HCT116 (cell line): ENCODE results near the gene DPF3. TPM values are rescaled to one million over a fixed set of nuclear protein-coding genes. Genes with fewer than 3 reads are reported as not detected.

ENCODE experiments used
- ATAC-seq: fragments of 200-7000 bp; cut with Tn5 transposase; 2 replicates; pipeline ENCODE4 v1.9.1; 2020; ENCODE audit warnings: mild to moderate bottlenecking, moderate library complexity
- BruUV-seq: library from RNA; stranded (reverse); fragments of 400-500 nt; replicated peaks from 2 replicates; lab custom pipeline; 2021; lab: Mats Ljungman, UMichigan
- CTCF ChIA-PET: fragments of 300-600 bp; sonication (Branson Sonifier 250); formaldehyde crosslinking; loops from one replicate; lab custom pipeline; 2021; ENCODE audit warnings: antibody characterized with exemption; lab: Charles Lee
- POLR2A ChIA-PET: fragments of 300-600, 350-600 bp; sonication (Branson Sonifier 250); formaldehyde crosslinking; loops from one replicate; lab custom pipeline; 2021; ENCODE audit warnings: antibody characterized with exemption; lab: Charles Lee
- RAD21 ChIA-PET, 2 experiments: fragments of 300-600 bp; sonication (Branson Sonifier 250); formaldehyde crosslinking; loops; one replicate each; lab custom pipeline; 2023; ENCODE audit warnings: low total read pairs in 2 of 2; ENCODE audit not compliant: uncharacterized antibody in 2 of 2, unreplicated experiment in 2 of 2, low non-redundant PET in 1 of 2; lab: Charles Lee
- DNase-seq: peaks from one replicate; pipeline ENCODE4 v3.0.0-alpha.2; 2010; ENCODE audit warnings: low read depth, low spot score
- H2AFZ ChIP-seq: fragments of 200-600 bp; shearing (Covaris generic), sonication (generic); 2 replicates; pipeline ENCODE4 v1.6.1; 2017; ENCODE audit warnings: low read depth, mixed run types, mixed read lengths, antibody characterized with exemption, low read length; ENCODE audit not compliant: poor library complexity, severe bottlenecking
- H3K27ac ChIP-seq: 2 replicates; pipeline ENCODE4 v1.5.1; 2012; ENCODE audit warnings: low read depth, low read length
- H3K27me3 ChIP-seq: fragments of 200-600 bp; sonication (generic); 2 replicates; pipeline ENCODE4 v1.6.1; 2016; ENCODE audit warnings: mixed run types, low read length, mixed read lengths; ENCODE audit not compliant: insufficient read depth
- H3K36me3 ChIP-seq, 2 experiments: fragments of 200-500 bp in 1 of 2; fragments of 200-600 bp in 1 of 2; sonication (Bioruptor generic) in 1 of 2; sonication (generic) in 1 of 2; 2 replicates each; pipeline versions ENCODE4 v1.5.1 to v1.6.1; 2014 to 2016; ENCODE audit warnings: low read length in 2 of 2, inconsistent platforms in 1 of 2, mixed read lengths in 1 of 2, mixed run types in 1 of 2; ENCODE audit not compliant: insufficient read depth in 2 of 2, control insufficient read depth in 1 of 2
- H3K4me1 ChIP-seq, 2 experiments: fragments of 200-600 bp in 1 of 2; sonication (generic) in 1 of 2; 2 replicates each; pipeline versions ENCODE4 v1.5.1 to v1.6.1; 2012 to 2017; ENCODE audit warnings: low read length in 2 of 2, inconsistent platforms in 1 of 2, mild to moderate bottlenecking in 1 of 2, mixed read lengths in 1 of 2, mixed run types in 1 of 2, moderate library complexity in 1 of 2; ENCODE audit not compliant: insufficient read depth in 2 of 2, control insufficient read depth in 1 of 2
- H3K4me2 ChIP-seq: fragments of 200-600 bp; sonication (generic); 2 replicates; pipeline ENCODE4 v1.6.1; 2017; ENCODE audit warnings: mixed run types, low read length, mixed read lengths
- H3K4me3 ChIP-seq, 2 experiments: fragments of 200-600 bp in 1 of 2; sonication (generic) in 1 of 2; replicated peaks in 1 of 2; 2 replicates each; pipeline ENCODE4 v1.5.1; 2011 to 2016; ENCODE audit warnings: low read length in 2 of 2, control low read depth in 1 of 2, low read depth in 1 of 2, mild to moderate bottlenecking in 1 of 2, mixed read lengths in 1 of 2, mixed run types in 1 of 2
- H3K79me2 ChIP-seq: fragments of 200-600 bp; sonication (generic); 2 replicates; pipeline ENCODE4 v1.6.1; 2017; ENCODE audit warnings: mild to moderate bottlenecking, mixed run types, low read length, moderate library complexity, mixed read lengths; ENCODE audit not compliant: insufficient read depth
- H3K9ac ChIP-seq: fragments of 200-600 bp; sonication (generic); 2 replicates; pipeline ENCODE4 v1.6.1; 2016; ENCODE audit warnings: low read length, mixed read lengths
- H3K9me2 ChIP-seq: fragments of 200-600 bp; sonication (generic), shearing (Covaris generic); 2 replicates; pipeline ENCODE4 v1.6.1; 2017; ENCODE audit warnings: mixed run types, mild to moderate bottlenecking, moderate library complexity; ENCODE audit not compliant: insufficient read depth
- H3K9me3 ChIP-seq, 2 experiments: fragments of 200-500 bp in 1 of 2; fragments of 200-600 bp in 1 of 2; sonication (Bioruptor generic) in 1 of 2; sonication (generic) in 1 of 2; 2 replicates each; pipeline ENCODE4 v1.6.1; 2014 to 2017; ENCODE audit warnings: low read length in 2 of 2, mixed read lengths in 2 of 2, inconsistent platforms in 1 of 2, low read depth in 1 of 2, mild to moderate bottlenecking in 1 of 2, mixed run types in 1 of 2, moderate library complexity in 1 of 2; ENCODE audit not compliant: control insufficient read depth in 1 of 2, insufficient read depth in 1 of 2
- H4K20me1 ChIP-seq: fragments of 200-600 bp; sonication (generic), shearing (Covaris generic); 2 replicates; pipeline ENCODE4 v1.6.1; 2017; ENCODE audit warnings: mixed run types, mild to moderate bottlenecking, moderate library complexity; ENCODE audit not compliant: insufficient read depth
- ELF1 ChIP-seq: IDR thresholded peaks from 2 replicates; pipeline ENCODE4 v1.6.1; 2012; ENCODE audit warnings: low read depth, borderline replicate concordance
- FOSL1 ChIP-seq: IDR thresholded peaks from 2 replicates; pipeline ENCODE4 v1.6.1; 2012; ENCODE audit warnings: low read depth
- JUND ChIP-seq: IDR thresholded peaks from 2 replicates; pipeline ENCODE4 v1.6.1; 2012
- POLR2A ChIP-seq: IDR thresholded peaks from 2 replicates; pipeline ENCODE4 v1.7.0; 2011; ENCODE audit warnings: borderline replicate concordance; ENCODE audit not compliant: insufficient read depth, insufficient read length; ENCODE audit errors: extremely low read depth
- RAD21 ChIP-seq: IDR thresholded peaks from 2 replicates; pipeline ENCODE4 v1.6.1; 2012; ENCODE audit warnings: low read depth, mild to moderate bottlenecking
- SP1 ChIP-seq: IDR thresholded peaks from 2 replicates; pipeline ENCODE4 v1.6.1; 2012; ENCODE audit warnings: low read depth
- intact Hi-C: fragments of 100-400 bp; cut with micrococcal nuclease; formaldehyde crosslinking; loops from 2 replicates; pipeline ENCODE4 v1.10.0; 2022
- total RNA-seq: library from RNA; stranded (reverse); gene quantifications from one replicate; pipeline ENCODE4 v1.2.1, GENCODE V29; 2021; ENCODE audit not compliant: unreplicated experiment
- TF ChIP-seq, protein P1 (sequence below): IDR thresholded peaks from 2 replicates; pipeline ENCODE4 v1.6.1; 2012
- TF ChIP-seq, protein P2 (sequence below): IDR thresholded peaks from 2 replicates; pipeline ENCODE4 v1.6.1; 2012

Gene DPF3
- total RNA-seq, 1 experiment from 2014 or later, result 0.27 TPM

DNA sequence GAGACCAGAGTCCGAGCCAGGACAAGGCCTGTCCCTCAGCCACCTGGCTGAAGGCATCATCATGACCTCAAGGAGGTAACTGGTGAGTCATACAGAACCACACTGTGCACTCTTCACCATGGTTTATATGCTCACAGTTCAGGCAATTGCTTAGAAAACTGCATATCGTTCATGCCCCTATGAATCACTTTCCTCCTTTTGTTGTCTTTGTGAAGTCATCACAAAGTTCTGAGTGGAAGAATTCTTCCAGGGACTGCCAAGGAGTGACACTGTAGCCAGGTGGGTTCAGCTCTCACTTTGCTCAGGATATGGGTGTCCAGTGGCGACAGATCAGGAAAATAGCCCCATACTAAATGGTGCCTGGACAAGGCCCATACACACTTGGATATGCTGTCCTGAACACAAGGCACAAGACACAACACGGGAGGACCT is 92.5 kb downstream of the DPF3 start:
- Histone ChIP-seq H3K4me3 (no peak overlapping the region), H3K4me2 (peak overlapping the region; percentile 28), H3K9me3 (no peaks in the 10 kb centered on the region), H3K9me2 (no peaks in the 10 kb centered on the region), H3K79me2 (no peaks in the 10 kb centered on the region), H3K27ac (peak overlapping the region; percentile 30; the same call in 1 of the 2 replicates), H3K4me1 (peaks cover 2 to 16% of the 10 kb centered on the region in 2 experiments; a peak in 3 of 4 replicates), H3K27me3 (no peaks in the 10 kb centered on the region), H3K9ac (no peak overlapping the region), H3K36me3 (no peaks in the 10 kb centered on the region)
- ChIA-PET RAD21 (no interaction called here), CTCF (no interaction called here)
- DNase-seq, result peak; percentile 50
- no TSS peak for BruUV-seq
- TF ChIP-seq, protein P1, sequence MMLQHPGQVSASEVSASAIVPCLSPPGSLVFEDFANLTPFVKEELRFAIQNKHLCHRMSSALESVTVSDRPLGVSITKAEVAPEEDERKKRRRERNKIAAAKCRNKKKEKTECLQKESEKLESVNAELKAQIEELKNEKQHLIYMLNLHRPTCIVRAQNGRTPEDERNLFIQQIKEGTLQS, result no peak
- TF ChIP-seq ELF1 (no peak), JUND (peak; percentile 56), RAD21 (0 out of 2 replicates have a peak, but pooled peaks have one; percentile 0), FOSL1 (peak; percentile 67), SP1 (peak; percentile 42)
- TF ChIP-seq, protein P2, sequence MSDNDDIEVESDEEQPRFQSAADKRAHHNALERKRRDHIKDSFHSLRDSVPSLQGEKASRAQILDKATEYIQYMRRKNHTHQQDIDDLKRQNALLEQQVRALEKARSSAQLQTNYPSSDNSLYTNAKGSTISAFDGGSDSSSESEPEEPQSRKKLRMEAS, result no peak; the same call in 1 of the 2 replicates
- TF ChIP-seq, all 23 proteins: peak for 4
- intact Hi-C loops, result no loop called here
- no peak overlapping the region for H2AFZ ChIP-seq
- POLR2A ChIA-PET, result no interaction called here
- H4K20me1 ChIP-seq, result no peaks in the 10 kb centered on the region
- peak; percentile 90 for ATAC-seq

DNA sequence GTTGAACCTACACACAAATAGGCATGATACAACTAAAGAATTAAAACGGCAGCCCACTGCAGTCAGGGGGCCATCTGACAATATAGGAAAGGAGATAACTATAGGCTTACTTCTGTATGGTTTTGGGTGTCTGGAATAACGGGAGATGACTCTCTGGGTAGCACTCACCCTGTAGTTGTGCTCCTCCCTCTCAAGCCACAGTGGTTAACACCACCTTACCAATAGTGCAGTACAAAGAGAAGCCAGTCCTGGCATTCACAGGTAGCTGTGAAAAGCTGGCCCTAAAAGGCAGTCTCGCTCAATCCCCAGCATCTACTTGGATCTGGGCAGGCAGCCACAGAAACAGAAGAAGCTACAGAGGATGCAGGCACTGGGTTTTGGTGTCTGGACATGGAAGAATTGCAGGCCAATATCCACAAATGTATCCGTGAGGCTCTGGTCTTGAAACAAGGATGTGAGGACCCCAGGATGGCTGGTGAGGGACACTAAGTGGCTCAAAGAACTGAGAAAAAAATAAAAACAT is 93.0 kb downstream of the DPF3 start:
- no TSS peak for BruUV-seq
- Histone ChIP-seq H3K4me1 (peaks cover 2 to 16% of the 10 kb centered on the region in 2 experiments; a peak in 3 of 4 replicates), H3K9me3 (no peaks in the 10 kb centered on the region), H3K27me3 (no peaks in the 10 kb centered on the region), H2AFZ (no peak overlapping the region), H3K4me2 (peak overlapping the region; percentile 28), H3K27ac (peak overlapping the region; percentile 30; the same call in 1 of the 2 replicates), H3K79me2 (no peaks in the 10 kb centered on the region), H3K4me3 (no peak overlapping the region), H3K9me2 (no peaks in the 10 kb centered on the region), H4K20me1 (no peaks in the 10 kb centered on the region), H3K9ac (no peak overlapping the region), H3K36me3 (no peaks in the 10 kb centered on the region)
- ChIA-PET RAD21 (no interaction called here), CTCF (no interaction called here), POLR2A (no interaction called here)
- intact Hi-C loops, result no loop called here
- ATAC-seq, result no peak
- TF ChIP-seq RAD21, result 0 out of 2 replicates have a peak, but pooled peaks have one; percentile 1
- no peak for TF ChIP-seq POLR2A
- no peak for DNase-seq
